ENCODE measurements around the gene CPLX3. TPM values are rescaled to one million over a fixed set of nuclear protein-coding genes. Genes with fewer than 3 reads are reported as not detected.

The CPLX3 gene
- total and polyA plus RNA-seq, 2 donors (not counting 3 experiments of a cell fraction or from before 2014, with no cell fraction given): not detected

GRCh38 chr15:74788683-74789151 is 37.7 kb upstream of the CPLX3 start:
- dilution Hi-C loops (cut with MboI; ENCODE audit: extremely low pct_ligation_motif_present, low sequenced_read_pairs) (no loop called here), intact Hi-C loops (cut with micrococcal nuclease) (no loop called here)
- Histone ChIP-seq H3K9me1 (replicated peaks; ENCODE audit: control insufficient read depth, extremely low read depth, insufficient read depth, low read length) (no peaks in the 10 kb centered on the region), H3K9me3 (replicated peaks; ENCODE audit: control insufficient read depth, insufficient read depth, low read length) (no peaks in the 10 kb centered on the region), H3K79me2 (ENCODE audit: control insufficient read depth, insufficient read depth, low read length) (peaks cover 98% of the 10 kb centered on the region), H3K27me3 (ENCODE audit: control insufficient read depth in 2 of 2, insufficient read depth in 2 of 2, low read length in 2 of 2) (no peaks in the 10 kb centered on the region), H3K4me1 (ENCODE audit: control insufficient read depth, extremely low read depth, insufficient read depth, low read length) (peaks cover 10% of the 10 kb centered on the region), H4K20me1 (replicated peaks; ENCODE audit: control insufficient read depth, extremely low read depth, insufficient read depth, low read length) (peaks cover 2% of the 10 kb centered on the region), H3K4me2 (ENCODE audit: insufficient read depth, low read length) (no peak overlapping the region), H3K36me3 (ENCODE audit: control insufficient read depth in 2 of 2, extremely low read depth in 1 of 2, insufficient read depth in 2 of 2, low read length in 2 of 2) (peaks cover 0 to 7% of the 10 kb centered on the region in 2 experiments), H3K4me3 (replicated peaks in 1 of 3; ENCODE audit: insufficient read depth in 1 of 3, low read depth in 1 of 3, low read length in 3 of 3) (no peak overlapping the region), H3K9ac (replicated peaks; ENCODE audit: extremely low read depth, insufficient read depth, low read length) (no peak overlapping the region), H3K27ac (ENCODE audit: insufficient read depth, low read depth, low read length) (no peak overlapping the region), H2AFZ (ENCODE audit: low read depth, low read length) (no peak overlapping the region)
- DNase-seq (ENCODE audit: low read depth, low spot score) (no peak), FAIRE-seq (no peak)
- no TSS peak for BruUV-seq (replicated peaks)
- ChIA-PET POLR2A (no interaction called here), CTCF (interaction anchor here (0.8 to 3.6 kb wide), 7 partner anchors 11 to 157 kb away, joined by 3 to 22 read pairs (median 4); no protein-coding TSS in a partner anchor)
- TF ChIP-seq CTCF (IDR thresholded peaks at IDR 0.05; ENCODE audit: extremely low read depth in 1 of 2, insufficient read depth in 1 of 2, low read depth in 1 of 2, low read length in 2 of 2) (no peak), POLR2A (IDR thresholded peaks at IDR 0.05; ENCODE audit: low read depth, low read length) (no peak), GATA2 (IDR thresholded peaks at IDR 0.05; ENCODE audit: insufficient read depth, insufficient read length, low read depth, low read length) (no peak), FOS (IDR thresholded peaks at IDR 0.05; ENCODE audit: borderline replicate concordance, insufficient read depth, low read length) (no peak), MYC (IDR thresholded peaks at IDR 0.05; ENCODE audit: low read depth, low read length) (no peak), JUN (IDR thresholded peaks at IDR 0.05; ENCODE audit: borderline replicate concordance, insufficient read depth, insufficient read length, low read depth) (no peak)
- TF ChIP-seq, protein P1, sequence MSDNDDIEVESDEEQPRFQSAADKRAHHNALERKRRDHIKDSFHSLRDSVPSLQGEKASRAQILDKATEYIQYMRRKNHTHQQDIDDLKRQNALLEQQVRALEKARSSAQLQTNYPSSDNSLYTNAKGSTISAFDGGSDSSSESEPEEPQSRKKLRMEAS (IDR thresholded peaks at IDR 0.05; ENCODE audit: insufficient read depth, insufficient read length): no peak

Data from endothelial cell of umbilical vein (primary cell).